Effector CD4-positive, alpha-beta T cell (primary cell): Measurements from ENCODE around the gene VWCE.

Source experiments
- DNase-seq: peaks from one replicate; pipeline ENCODE4 v3.0.0-alpha.2; 2020

VWCE gene

GRCh38 chr11:61281581-61282250 is 13.4 kb downstream of the VWCE start:
- no peak for DNase-seq

GRCh38 chr11:61280883-61281580 is 14.1 kb downstream of the VWCE start:
- DNase-seq: no peak

GRCh38 chr11:61279934-61280659 is 15.0 kb downstream of the VWCE start:
- DNase-seq: no peak

- DNase-seq: no peak
Measured at GRCh38 chr11:61278001-61278470, 17.1 kb downstream of the VWCE start.

GRCh38 chr11:61277186-61278000 is 17.7 kb downstream of the VWCE start:
- no peak for DNase-seq

GRCh38 chr11:61275191-61275590 is 19.9 kb downstream of the VWCE start:
- DNase-seq: no peak

- DNase-seq: no peak
Measured at GRCh38 chr11:61274084-61274483, 21.0 kb downstream of the VWCE start.

- no peak for DNase-seq
Measured at GRCh38 chr11:61273178-61274078, 21.7 kb downstream of the VWCE start.

GRCh38 chr11:61272731-61273130 is 22.4 kb downstream of the VWCE start:
- DNase-seq: no peak

- no peak for DNase-seq
Measured at GRCh38 chr11:61270354-61271076, 24.6 kb downstream of the VWCE start.

GRCh38 chr11:61268588-61269250 is 26.4 kb downstream of the VWCE start:
- no peak for DNase-seq

GRCh38 chr11:61267437-61267841 is 27.7 kb downstream of the VWCE start:
- no peak for DNase-seq

- no peak for DNase-seq
Measured at GRCh38 chr11:61266602-61267001, 28.5 kb downstream of the VWCE start.

GRCh38 chr11:61265357-61265756 is 29.8 kb downstream of the VWCE start:
- no peak for DNase-seq

GRCh38 chr11:61264795-61265194 is 30.3 kb downstream of the VWCE start:
- DNase-seq: no peak

- DNase-seq: no peak
Measured at GRCh38 chr11:61264371-61264770, 30.7 kb downstream of the VWCE start.

- no peak for DNase-seq
Measured at GRCh38 chr11:61259363-61259762, 35.8 kb downstream of the VWCE start.

GRCh38 chr11:61258546-61258945 is 36.6 kb downstream of the VWCE start:
- no peak for DNase-seq

- DNase-seq: no peak
Measured at GRCh38 chr11:61256710-61257482, 38.2 kb downstream of the VWCE start.
